ENCODE data around the gene GOLGA6L24. TPM values are rescaled to one million over a fixed set of nuclear protein-coding genes. Genes with fewer than 3 reads are reported as not detected.
"Not testable (repeated sequence)": the region's sequence is repeated elsewhere in the genome, so short reads cannot be mapped to it uniquely, and the experiment has no call there.

The GOLGA6L24 gene
- polyA plus RNA-seq (ENCODE audit: insufficient read length) = not detected

- DNase-seq (ENCODE audit: low read depth) = not testable (repeated sequence)
These were observed at the start of gene GOLGA6L24 for GRCh38 chr15:28357984-28358383. GOLGA6L24 (minus strand) TSS chr15:28358084; CDS start chr15:28358023, 61 bp downstream.

- DNase-seq (ENCODE audit: low read depth) = not testable (repeated sequence)
These were observed 45.0 kb upstream of the GOLGA6L24 start for GRCh38 chr15:28402774-28403435.

- DNase-seq (ENCODE audit: low read depth) = not testable (repeated sequence)
These were observed 38.1 kb upstream of the GOLGA6L24 start for GRCh38 chr15:28396022-28396421.

GRCh38 chr15:28380053-28380452, 22.2 kb upstream of the GOLGA6L24 start:
- DNase-seq (ENCODE audit: low read depth) = not testable (repeated sequence)

- not testable (repeated sequence) for DNase-seq (ENCODE audit: low read depth)
These were observed 20.5 kb upstream of the GOLGA6L24 start, which contains the start of gene GOLGA8F for GRCh38 chr15:28378364-28378763. GOLGA8F (plus strand) TSS chr15:28378664; CDS start chr15:28378762, 98 bp downstream.

GRCh38 chr15:28365502-28365901, 7.6 kb upstream of the GOLGA6L24 start:
- not testable (repeated sequence) for DNase-seq (ENCODE audit: low read depth)

GRCh38 chr15:28322129-28322588, 35.7 kb downstream of the GOLGA6L24 start, which contains the start of gene HERC2:
HERC2 (minus strand) TSS chr15:28322179; CDS start chr15:28321433, 746 bp downstream.
- not testable (repeated sequence) for DNase-seq (ENCODE audit: low read depth)

GRCh38 chr15:28321358-28322078, 36.4 kb downstream of the GOLGA6L24 start:
- not testable (repeated sequence) for DNase-seq (ENCODE audit: low read depth)

GRCh38 chr15:28319725-28320124, 38.2 kb downstream of the GOLGA6L24 start:
- DNase-seq (ENCODE audit: low read depth) = not testable (repeated sequence)

- DNase-seq (ENCODE audit: low read depth) = not testable (repeated sequence)
These were observed 39.1 kb downstream of the GOLGA6L24 start for GRCh38 chr15:28318828-28319227.

- DNase-seq (ENCODE audit: low read depth) = not testable (repeated sequence)
These were observed 39.8 kb downstream of the GOLGA6L24 start for GRCh38 chr15:28318122-28318521.

GRCh38 chr15:28316958-28317357, 40.9 kb downstream of the GOLGA6L24 start:
- not testable (repeated sequence) for DNase-seq (ENCODE audit: low read depth)

- DNase-seq (ENCODE audit: low read depth) = not testable (repeated sequence)
These were observed 47.4 kb downstream of the GOLGA6L24 start for GRCh38 chr15:28310454-28310853.

GRCh38 chr15:28308718-28309117, 49.2 kb downstream of the GOLGA6L24 start:
- DNase-seq (ENCODE audit: low read depth) = not testable (repeated sequence)

Other genes starting within 250 kb of the GOLGA6L24 start
- gene HERC2, start 35.9 kb downstream of the GOLGA6L24 start, polyA plus RNA-seq (ENCODE audit: insufficient read length) = 30.7 TPM
- not detected for gene GOLGA8F, start 20.6 kb upstream of the GOLGA6L24 start, polyA plus RNA-seq (ENCODE audit: insufficient read length)
- gene GOLGA8G, start 174.9 kb upstream of the GOLGA6L24 start, polyA plus RNA-seq (ENCODE audit: insufficient read length) = 0.13 TPM
- gene GOLGA6L25, start 195.5 kb upstream of the GOLGA6L24 start, polyA plus RNA-seq (ENCODE audit: insufficient read length) = not detected

Data from forelimb muscle (tissue), 1 donor.